Tibial artery (tissue), 4 donors: ENCODE results near the gene IRAG1.

Source experiments
- DNase-seq, 2 donors: peaks; one replicate each; pipeline ENCODE4 v3.0.0-alpha.2; 2019
- H3K27ac ChIP-seq, 2 donors: fragments of 200-600 bp; sonication (generic) in 1 of 2; 1 replicate in 1 of 2; 2 replicates in 1 of 2; pipeline ENCODE4 v1.5.1; 2018 to 2019; ENCODE audit warnings: mild to moderate bottlenecking in 1 of 2
- H3K27me3 ChIP-seq, 2 donors: fragments of 200-600 bp; sonication (generic) in 1 of 2; one replicate each; pipeline versions ENCODE4 v1.5.1 to v1.6.0; 2016 to 2019
- H3K36me3 ChIP-seq, 3 donors: fragments of 200-600 bp; sonication (generic) in 2 of 3; one replicate each; pipeline ENCODE4 v1.5.1; 2016 to 2019; ENCODE audit warnings: mild to moderate bottlenecking in 2 of 3
- H3K4me1 ChIP-seq, 4 donors: fragments of 200-600 bp; sonication (generic) in 2 of 4; 1 replicate in 3 of 4; 2 replicates in 1 of 4; pipeline ENCODE4 v1.5.1; 2016 to 2019
- H3K4me3 ChIP-seq, 2 donors: fragments of 200-600 bp; sonication (generic) in 1 of 2; 1 replicate in 1 of 2; 2 replicates in 1 of 2; pipeline ENCODE4 v1.5.1; 2018 to 2019; ENCODE audit warnings: mild to moderate bottlenecking in 2 of 2
- H3K9me3 ChIP-seq, 3 donors: fragments of 200-600 bp; sonication (generic) in 1 of 3; one replicate each; pipeline ENCODE4 v1.5.1; 2016 to 2019
- intact Hi-C: fragments of 100-400 bp; cut with DNase I; formaldehyde crosslinking; loops from one replicate; pipeline ENCODE4 v1.15.0; 2023; ENCODE audit warnings: low total_unique reads
- TF ChIP-seq, protein P1 (sequence below), 2 experiments: fragments of 200-600 bp in 1 of 2; fragments of 450-650 bp in 1 of 2; IDR thresholded peaks; one replicate each; pipeline ENCODE4 v1.5.1; 2017 to 2019; ENCODE audit warnings: antibody characterized with exemption in 2 of 2, mild to moderate bottlenecking in 1 of 2, moderate library complexity in 1 of 2

Gene IRAG1

DNA sequence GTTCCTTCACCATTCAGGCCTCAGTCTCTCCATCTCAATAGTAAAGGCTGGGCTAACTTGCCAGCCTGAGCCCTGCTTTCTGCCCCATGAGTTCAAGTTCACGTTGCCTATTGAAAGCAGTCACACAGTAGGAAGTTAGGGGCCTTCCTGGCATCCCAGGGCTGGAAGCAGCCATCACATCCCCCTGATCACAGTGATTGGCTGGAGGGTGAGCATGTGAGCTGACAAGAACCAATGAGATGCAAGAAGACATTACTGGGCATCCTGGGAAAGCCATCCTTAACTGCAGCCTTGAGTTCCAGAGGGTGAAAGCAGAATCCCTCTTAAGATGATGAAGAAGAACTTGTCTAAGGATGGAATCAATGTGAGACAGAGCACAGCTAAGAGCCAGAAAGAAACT, 29.1 kb downstream of the IRAG1 start:
- peaks cover 0 to 100% (median 93%) of the 10 kb centered on the region in 4 donors for H3K4me1 ChIP-seq
- DNase-seq, result no peak
- H3K27ac ChIP-seq, result peak overlapping the region; percentile 86 to 89
- no peak overlapping the region for H3K4me3 ChIP-seq
- H3K36me3 ChIP-seq, result no peaks in the 10 kb centered on the region
- H3K27me3 ChIP-seq, result no peaks in the 10 kb centered on the region
- TF ChIP-seq, protein P1, sequence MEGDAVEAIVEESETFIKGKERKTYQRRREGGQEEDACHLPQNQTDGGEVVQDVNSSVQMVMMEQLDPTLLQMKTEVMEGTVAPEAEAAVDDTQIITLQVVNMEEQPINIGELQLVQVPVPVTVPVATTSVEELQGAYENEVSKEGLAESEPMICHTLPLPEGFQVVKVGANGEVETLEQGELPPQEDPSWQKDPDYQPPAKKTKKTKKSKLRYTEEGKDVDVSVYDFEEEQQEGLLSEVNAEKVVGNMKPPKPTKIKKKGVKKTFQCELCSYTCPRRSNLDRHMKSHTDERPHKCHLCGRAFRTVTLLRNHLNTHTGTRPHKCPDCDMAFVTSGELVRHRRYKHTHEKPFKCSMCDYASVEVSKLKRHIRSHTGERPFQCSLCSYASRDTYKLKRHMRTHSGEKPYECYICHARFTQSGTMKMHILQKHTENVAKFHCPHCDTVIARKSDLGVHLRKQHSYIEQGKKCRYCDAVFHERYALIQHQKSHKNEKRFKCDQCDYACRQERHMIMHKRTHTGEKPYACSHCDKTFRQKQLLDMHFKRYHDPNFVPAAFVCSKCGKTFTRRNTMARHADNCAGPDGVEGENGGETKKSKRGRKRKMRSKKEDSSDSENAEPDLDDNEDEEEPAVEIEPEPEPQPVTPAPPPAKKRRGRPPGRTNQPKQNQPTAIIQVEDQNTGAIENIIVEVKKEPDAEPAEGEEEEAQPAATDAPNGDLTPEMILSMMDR (IDR thresholded peaks at IDR 0.05), result no peak
- H3K9me3 ChIP-seq, result no peaks in the 10 kb centered on the region
- intact Hi-C loops, result no loop called here

- Histone ChIP-seq H3K27ac (peak overlapping the region; percentile 86 to 89), H3K36me3 (no peaks in the 10 kb centered on the region), H3K4me3 (no peak overlapping the region), H3K9me3 (no peaks in the 10 kb centered on the region), H3K27me3 (no peaks in the 10 kb centered on the region), H3K4me1 (peaks cover 0 to 100% (median 93%) of the 10 kb centered on the region in 4 donors)
- TF ChIP-seq, protein P1 (IDR thresholded peaks at IDR 0.05), result no peak
- DNase-seq, result no peak
- intact Hi-C loops, result no loop called here
These were observed 29.6 kb downstream of the IRAG1 start for GRCh38 chr11:10663990-10664389.

DNA sequence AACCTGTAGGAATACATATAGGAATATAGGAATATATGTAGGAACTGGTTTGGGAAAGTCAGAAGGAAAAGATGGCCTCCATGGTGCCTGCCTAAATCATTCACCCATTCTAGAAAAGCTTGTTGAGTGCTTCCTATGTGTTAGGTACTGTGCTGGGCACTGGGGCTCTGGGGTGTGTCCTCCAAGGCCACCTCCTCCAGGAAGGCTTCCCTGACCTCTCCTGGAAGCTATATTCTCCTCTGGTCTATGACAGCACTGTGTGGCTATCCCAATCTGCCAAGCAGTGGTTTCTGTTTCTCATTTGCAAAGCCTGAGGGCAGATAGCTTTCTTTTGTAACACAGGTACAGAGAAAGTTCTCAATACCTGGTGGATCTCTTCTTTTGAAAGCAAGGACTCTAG, 30.2 kb downstream of the IRAG1 start:
- no peaks in the 10 kb centered on the region for H3K9me3 ChIP-seq
- no peak for DNase-seq
- H3K27me3 ChIP-seq, result no peaks in the 10 kb centered on the region
- no peak overlapping the region for H3K4me3 ChIP-seq
- peak overlapping the region; percentile 86 to 89 for H3K27ac ChIP-seq
- TF ChIP-seq, protein P1 (IDR thresholded peaks at IDR 0.05), result no peak
- intact Hi-C loops, result no loop called here
- no peaks in the 10 kb centered on the region for H3K36me3 ChIP-seq
- peaks cover 0 to 100% (median 93%) of the 10 kb centered on the region in 4 donors for H3K4me1 ChIP-seq

DNA sequence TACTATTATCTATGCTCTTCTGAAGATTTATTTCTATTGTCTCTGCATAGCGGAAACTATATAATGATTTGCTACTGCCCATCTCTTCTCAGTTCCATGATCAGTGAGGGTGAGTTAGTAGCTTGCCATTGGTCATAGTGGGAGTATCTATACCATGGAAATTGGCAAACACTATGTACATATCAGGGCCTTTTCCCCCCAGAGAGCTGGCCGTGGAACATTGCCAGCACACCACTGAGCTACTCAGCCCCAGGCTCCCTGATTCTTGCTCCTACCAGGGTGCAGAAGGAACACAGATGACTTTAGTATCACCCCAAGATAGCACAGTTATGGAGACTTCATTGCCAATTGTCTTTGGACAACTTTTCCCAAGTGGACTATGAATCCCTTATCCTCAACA, 33.2 kb downstream of the IRAG1 start:
- H3K4me3 ChIP-seq, result no peak overlapping the region
- H3K9me3 ChIP-seq, result no peaks in the 10 kb centered on the region
- peak overlapping the region; percentile 86 to 89 for H3K27ac ChIP-seq
- intact Hi-C loops, result no loop called here
- TF ChIP-seq, protein P1 (IDR thresholded peaks at IDR 0.05), result no peak
- H3K4me1 ChIP-seq, result peaks cover 9 to 100% (median 93%) of the 10 kb centered on the region in 4 donors
- H3K36me3 ChIP-seq, result peaks cover 0 to 8% (median 0%) of the 10 kb centered on the region in 3 donors
- DNase-seq, result no peak
- H3K27me3 ChIP-seq, result no peaks in the 10 kb centered on the region

- TF ChIP-seq, protein P1 (IDR thresholded peaks at IDR 0.05), result no peak
- H3K27me3 ChIP-seq, result no peaks in the 10 kb centered on the region
- peak overlapping the region; percentile 86 to 89 for H3K27ac ChIP-seq
- DNase-seq, result peak; percentile 83 to 85
- H3K9me3 ChIP-seq, result no peaks in the 10 kb centered on the region
- intact Hi-C loops, result no loop called here
- H3K36me3 ChIP-seq, result peaks cover 0 to 8% (median 0%) of the 10 kb centered on the region in 3 donors
- H3K4me3 ChIP-seq, result peak overlapping the region in 1 of 2 donors; percentile 1
- peaks cover 9 to 100% (median 93%) of the 10 kb centered on the region in 4 donors for H3K4me1 ChIP-seq
These were observed 34.0 kb downstream of the IRAG1 start for GRCh38 chr11:10659339-10660216.
